ENCODE data around the gene DPH7.
A peak's percentile ranks its signal among the peaks of the same experiment; 100 is the strongest.

Gene DPH7

DNA sequence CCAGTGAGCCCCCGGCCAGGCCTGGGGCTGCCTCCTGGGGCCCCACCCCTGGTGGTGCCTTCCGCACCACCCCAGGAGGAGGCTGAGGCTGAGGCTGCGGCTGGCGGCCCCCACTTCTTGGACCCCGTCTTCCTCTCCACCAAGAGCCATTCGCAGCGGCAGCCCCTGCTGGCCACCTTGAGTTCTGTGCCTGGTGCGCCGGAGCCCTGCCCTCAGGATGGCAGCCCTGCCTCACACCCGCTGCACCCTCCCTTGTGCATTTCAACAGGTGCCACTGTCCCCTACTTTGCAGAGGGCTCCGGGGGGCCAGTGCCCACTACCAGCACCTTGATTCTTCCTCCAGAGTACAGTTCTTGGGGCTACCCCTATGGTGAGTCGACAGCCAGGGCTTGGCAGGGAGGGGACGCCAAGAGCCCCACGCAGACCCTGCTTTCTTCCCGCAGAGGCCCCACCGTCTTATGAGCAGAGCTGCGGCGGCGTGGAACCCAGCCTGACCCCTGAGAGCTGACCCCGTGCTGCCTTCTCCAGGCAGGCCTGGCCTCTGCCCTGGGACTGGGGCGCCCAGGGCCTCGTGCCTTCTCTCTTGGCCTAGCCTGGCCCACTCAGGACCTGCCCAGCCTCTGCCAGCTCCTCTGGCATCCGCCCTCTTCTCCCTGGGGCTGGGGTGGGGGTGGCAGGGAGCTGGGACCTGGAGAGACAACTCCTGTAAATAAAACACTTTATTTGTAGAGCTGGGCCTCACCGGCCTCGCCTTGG, 36.1 kb upstream of the DPH7 start:
- no peak overlapping the region for H3K4me3 ChIP-seq (ENCODE audit: low read depth in 1 of 2, low read length in 2 of 2)
- H3K27me3 ChIP-seq (ENCODE audit: control insufficient read depth in 1 of 2, insufficient read depth in 2 of 2, low read length in 2 of 2) = no peaks in the 10 kb centered on the region
- no peak overlapping the region for H3K27ac ChIP-seq (ENCODE audit: low read depth, low read length)
- H3K9ac ChIP-seq (ENCODE audit: low read length) = no peak overlapping the region
- no peaks in the 10 kb centered on the region for H3K9me3 ChIP-seq (ENCODE audit: low read length)
- peaks cover 19% of the 10 kb centered on the region for H3K36me3 ChIP-seq (ENCODE audit: insufficient read depth, low read length)
- peaks cover 19% of the 10 kb centered on the region for H3K4me1 ChIP-seq (ENCODE audit: insufficient read depth, low read length)

DNA sequence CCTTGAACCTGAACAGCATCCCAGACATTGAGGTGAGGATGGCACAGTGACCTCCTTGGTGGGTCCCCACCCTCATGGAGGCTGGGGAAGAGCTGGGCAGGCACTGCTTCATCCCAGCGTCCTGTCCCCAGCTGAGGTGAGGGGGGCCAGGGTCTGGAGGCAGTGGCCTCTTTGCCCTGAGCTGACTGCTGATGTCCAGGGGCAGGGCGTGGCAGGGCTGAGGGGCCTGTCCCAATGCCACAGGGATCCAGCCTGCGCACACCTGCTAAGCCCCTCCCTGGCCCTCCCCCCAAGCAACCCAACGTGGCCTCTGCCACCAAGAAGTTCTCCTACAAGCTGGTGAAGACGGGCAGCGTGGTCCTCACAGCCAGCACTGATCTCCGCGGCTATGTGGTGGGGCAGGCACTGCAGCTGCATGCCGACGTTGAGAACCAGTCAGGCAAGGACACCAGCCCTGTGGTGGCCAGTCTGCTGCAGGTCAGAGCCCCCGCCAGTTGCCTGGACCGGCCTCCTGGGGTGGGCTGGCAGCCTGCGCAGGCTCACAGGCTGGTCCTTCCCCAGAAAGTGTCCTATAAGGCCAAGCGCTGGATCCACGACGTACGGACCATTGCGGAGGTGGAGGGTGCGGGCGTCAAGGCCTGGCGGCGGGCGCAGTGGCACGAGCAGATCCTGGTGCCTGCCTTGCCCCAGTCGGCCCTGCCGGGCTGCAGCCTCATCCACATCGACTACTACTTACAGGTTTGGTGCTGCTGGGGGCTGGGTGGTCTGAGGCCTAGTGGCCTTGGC, 35.2 kb upstream of the DPH7 start:
- H3K36me3 ChIP-seq (ENCODE audit: insufficient read depth, low read length) = peaks cover 19% of the 10 kb centered on the region
- H3K27ac ChIP-seq (ENCODE audit: low read depth, low read length) = no peak overlapping the region
- no peaks in the 10 kb centered on the region for H3K27me3 ChIP-seq (ENCODE audit: control insufficient read depth in 1 of 2, insufficient read depth in 2 of 2, low read length in 2 of 2)
- H3K9ac ChIP-seq (ENCODE audit: low read length) = no peak overlapping the region
- H3K9me3 ChIP-seq (ENCODE audit: low read length) = no peaks in the 10 kb centered on the region
- H3K4me3 ChIP-seq (ENCODE audit: low read depth in 1 of 2, low read length in 2 of 2) = no peak overlapping the region
- H3K4me1 ChIP-seq (ENCODE audit: insufficient read depth, low read length) = peaks cover 16% of the 10 kb centered on the region

DNA sequence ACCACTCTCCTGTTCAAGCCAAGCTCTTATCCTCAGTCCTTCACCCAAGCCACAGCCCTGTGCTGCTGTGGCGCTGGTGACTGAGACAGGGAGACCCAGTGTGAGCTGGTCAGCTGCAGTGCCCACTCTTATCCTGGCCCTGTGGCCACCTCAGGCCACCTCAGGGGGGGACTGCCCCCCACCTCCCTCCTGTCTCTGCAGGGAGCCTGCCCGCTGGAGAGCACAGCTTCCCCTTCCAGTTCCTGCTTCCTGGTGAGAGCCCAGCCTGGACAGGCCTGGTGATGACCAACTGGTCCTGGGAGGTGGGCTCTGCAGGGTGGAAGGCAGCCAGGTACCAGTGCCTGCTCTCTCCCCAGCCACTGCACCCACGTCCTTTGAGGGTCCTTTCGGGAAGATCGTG, 34.5 kb upstream of the DPH7 start:
- no peak overlapping the region for H3K4me3 ChIP-seq (ENCODE audit: low read depth in 1 of 2, low read length in 2 of 2)
- no peak overlapping the region for H3K9ac ChIP-seq (ENCODE audit: low read length)
- H3K9me3 ChIP-seq (ENCODE audit: low read length) = no peaks in the 10 kb centered on the region
- H3K27ac ChIP-seq (ENCODE audit: low read depth, low read length) = no peak overlapping the region
- H3K36me3 ChIP-seq (ENCODE audit: insufficient read depth, low read length) = peaks cover 19% of the 10 kb centered on the region
- no peaks in the 10 kb centered on the region for H3K27me3 ChIP-seq (ENCODE audit: control insufficient read depth in 1 of 2, insufficient read depth in 2 of 2, low read length in 2 of 2)
- peaks cover 16% of the 10 kb centered on the region for H3K4me1 ChIP-seq (ENCODE audit: insufficient read depth, low read length)

DNA sequence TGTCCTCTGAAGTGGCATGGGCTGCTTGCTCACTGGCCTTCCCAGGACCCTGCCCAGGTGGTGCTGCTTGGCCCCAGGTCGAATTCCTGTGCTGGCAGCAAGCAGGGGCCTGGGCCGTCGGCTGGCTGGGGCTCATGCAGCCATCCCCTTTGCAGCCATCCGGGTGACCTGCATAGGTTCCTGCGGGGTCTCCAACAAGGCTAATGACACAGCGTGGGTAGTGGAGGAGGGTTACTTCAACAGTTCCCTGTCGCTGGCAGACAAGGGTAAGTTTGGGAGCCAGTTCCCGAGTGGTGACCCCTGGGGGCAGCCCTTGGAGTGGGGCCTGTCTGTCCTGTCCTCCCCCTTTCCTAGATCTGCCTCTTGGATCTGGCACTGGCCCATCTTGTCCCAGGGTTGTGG, 34.0 kb upstream of the DPH7 start:
- Histone ChIP-seq H3K4me1 (ENCODE audit: insufficient read depth, low read length) (peaks cover 14% of the 10 kb centered on the region), H3K9me3 (ENCODE audit: low read length) (no peaks in the 10 kb centered on the region), H3K4me3 (ENCODE audit: low read depth in 1 of 2, low read length in 2 of 2) (no peak overlapping the region), H3K27me3 (ENCODE audit: control insufficient read depth in 1 of 2, insufficient read depth in 2 of 2, low read length in 2 of 2) (no peaks in the 10 kb centered on the region), H3K27ac (ENCODE audit: low read depth, low read length) (no peak overlapping the region), H3K9ac (ENCODE audit: low read length) (no peak overlapping the region), H3K36me3 (ENCODE audit: insufficient read depth, low read length) (peaks cover 19% of the 10 kb centered on the region)

DNA sequence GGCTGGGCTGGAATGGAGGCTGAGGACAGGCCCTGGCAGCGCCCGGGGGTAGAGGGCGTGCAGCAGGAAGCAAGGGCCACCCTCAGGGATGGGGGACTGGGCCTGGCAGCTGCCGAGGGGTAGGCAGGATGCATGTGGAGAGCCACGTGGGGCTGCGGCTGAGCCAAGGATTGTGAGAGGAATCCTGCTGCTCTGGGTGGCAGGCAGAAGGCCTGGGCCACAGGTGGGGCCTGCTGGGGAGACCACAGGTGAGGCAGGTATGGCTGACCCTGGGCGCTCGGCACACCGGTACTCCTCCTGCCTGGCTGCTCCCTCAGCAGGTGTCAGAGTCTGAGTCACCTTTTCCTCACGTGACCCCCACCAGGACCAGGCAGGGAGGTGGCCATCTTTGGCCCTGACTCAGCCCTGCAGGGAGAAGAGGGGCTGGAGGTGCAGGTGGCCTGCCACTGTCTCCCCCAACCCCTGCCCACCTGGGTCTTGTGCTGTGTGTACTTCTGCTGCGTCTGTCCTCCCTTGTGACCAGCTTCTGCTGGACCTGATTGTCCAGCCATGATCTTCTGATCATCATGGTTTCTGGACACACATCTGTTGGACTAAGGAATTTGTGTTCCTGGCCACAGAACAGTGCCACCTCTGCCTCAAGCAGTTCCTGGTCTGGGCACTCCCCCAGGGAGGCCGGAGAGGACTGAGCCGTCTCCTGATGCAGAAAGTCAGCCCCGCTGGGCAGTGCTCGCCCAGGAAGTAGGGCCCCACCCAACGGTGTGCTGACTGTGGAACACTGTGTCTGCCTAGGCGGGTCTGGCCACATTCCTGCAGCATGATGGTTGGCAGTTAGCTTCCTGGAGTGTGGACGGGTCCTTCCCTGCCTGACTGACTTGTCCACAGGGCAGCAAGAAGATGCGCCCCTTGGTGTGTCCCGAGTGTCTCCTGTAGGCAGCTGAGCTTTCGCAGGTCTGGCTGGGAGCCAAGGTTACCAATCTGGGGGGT, 33.2 kb upstream of the DPH7 start:
- no peak overlapping the region for H3K27ac ChIP-seq (ENCODE audit: low read depth, low read length)
- no peak overlapping the region for H3K9ac ChIP-seq (ENCODE audit: low read length)
- H3K4me1 ChIP-seq (ENCODE audit: insufficient read depth, low read length) = peaks cover 15% of the 10 kb centered on the region
- H3K9me3 ChIP-seq (ENCODE audit: low read length) = no peaks in the 10 kb centered on the region
- no peak overlapping the region for H3K4me3 ChIP-seq (ENCODE audit: low read depth in 1 of 2, low read length in 2 of 2)
- peaks cover 18% of the 10 kb centered on the region for H3K36me3 ChIP-seq (ENCODE audit: insufficient read depth, low read length)
- H3K27me3 ChIP-seq (ENCODE audit: control insufficient read depth in 1 of 2, insufficient read depth in 2 of 2, low read length in 2 of 2) = no peaks in the 10 kb centered on the region

DNA sequence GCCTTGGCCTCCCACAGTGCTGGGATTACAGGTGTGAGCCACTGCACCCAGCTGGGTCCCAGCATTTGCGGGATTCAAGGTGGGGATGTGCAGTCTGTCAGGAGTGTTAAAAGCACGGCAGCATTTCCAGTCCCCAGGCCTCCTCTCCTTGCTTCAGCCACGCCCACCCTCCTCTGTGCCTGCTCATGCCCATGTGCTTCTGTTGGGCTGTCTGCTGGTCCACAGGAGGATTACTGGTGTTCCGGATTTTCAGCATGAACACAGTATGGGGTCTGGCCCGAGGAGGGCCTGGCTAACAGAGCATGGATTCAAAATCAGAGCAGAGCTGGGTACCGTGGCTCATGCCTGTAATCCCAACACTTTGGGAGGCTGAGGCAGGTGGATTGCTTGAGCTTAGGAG, 32.2 kb upstream of the DPH7 start:
- no peaks in the 10 kb centered on the region for H3K9me3 ChIP-seq (ENCODE audit: low read length)
- peaks cover 17% of the 10 kb centered on the region for H3K4me1 ChIP-seq (ENCODE audit: insufficient read depth, low read length)
- H3K4me3 ChIP-seq (ENCODE audit: low read depth in 1 of 2, low read length in 2 of 2) = no peak overlapping the region
- H3K9ac ChIP-seq (ENCODE audit: low read length) = no peak overlapping the region
- H3K27ac ChIP-seq (ENCODE audit: low read depth, low read length) = no peak overlapping the region
- H3K36me3 ChIP-seq (ENCODE audit: insufficient read depth, low read length) = peaks cover 11% of the 10 kb centered on the region
- no peaks in the 10 kb centered on the region for H3K27me3 ChIP-seq (ENCODE audit: control insufficient read depth in 1 of 2, insufficient read depth in 2 of 2, low read length in 2 of 2)

DNA sequence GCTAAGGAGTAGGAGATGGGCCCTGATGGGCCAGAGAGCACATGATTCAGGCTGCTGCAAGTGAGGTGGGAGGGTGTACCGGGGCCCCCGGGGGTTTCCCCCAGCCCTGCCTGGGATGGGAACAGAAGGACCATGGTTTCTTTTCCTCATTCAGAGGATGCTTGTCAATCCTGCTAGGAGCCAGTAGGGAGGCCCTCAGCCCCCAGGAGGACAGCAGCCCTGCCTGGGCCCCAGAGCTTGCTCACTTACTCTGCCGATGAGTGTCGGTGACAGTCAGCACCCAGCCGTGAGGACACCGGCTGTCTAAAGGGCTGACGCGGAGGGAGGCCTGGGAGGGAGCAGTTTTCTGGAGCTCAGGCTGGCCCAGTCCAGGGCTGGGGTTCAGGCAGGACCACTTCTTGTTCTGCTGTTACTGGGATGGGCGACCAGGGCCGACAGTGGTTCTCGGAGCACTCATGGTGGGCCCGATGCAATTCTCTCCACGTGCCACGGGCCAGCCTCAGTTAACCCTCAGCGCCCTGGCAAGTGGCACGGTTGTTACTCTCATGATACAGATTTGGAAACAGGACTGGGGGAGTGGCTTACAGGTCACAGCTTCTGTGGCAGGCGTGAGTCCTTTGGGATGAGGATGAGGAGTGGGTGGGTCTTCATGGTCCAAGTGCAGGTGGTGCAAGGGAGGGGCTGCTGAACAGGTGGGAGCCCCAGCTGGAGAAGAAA, 28.6 kb upstream of the DPH7 start:
- peaks cover 17% of the 10 kb centered on the region for H3K4me1 ChIP-seq (ENCODE audit: insufficient read depth, low read length)
- H3K36me3 ChIP-seq (ENCODE audit: insufficient read depth, low read length) = no peaks in the 10 kb centered on the region

DNA sequence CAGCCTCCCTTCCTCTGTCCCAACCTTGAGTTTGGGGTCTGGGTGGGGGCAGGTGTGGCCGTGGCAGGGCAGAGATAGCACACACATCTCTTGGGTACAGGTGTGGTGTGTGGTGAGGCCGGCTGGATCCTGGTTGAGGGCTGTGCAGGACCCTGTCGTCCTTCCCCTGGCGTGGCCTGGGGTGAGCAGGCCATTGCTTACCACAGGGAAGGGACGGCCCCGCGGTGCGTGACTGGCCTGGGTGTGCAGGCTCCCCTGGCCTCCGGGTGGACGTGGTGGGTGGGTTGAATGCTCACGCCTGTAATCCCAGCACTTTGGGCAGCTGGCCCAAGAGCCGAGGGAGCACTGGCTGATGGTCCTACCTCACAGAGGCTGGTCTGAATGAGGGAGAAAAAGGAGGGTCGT, 28.0 kb upstream of the DPH7 start:
- Histone ChIP-seq H3K4me1 (ENCODE audit: insufficient read depth, low read length) (peaks cover 12% of the 10 kb centered on the region), H3K9me3 (ENCODE audit: low read length) (no peaks in the 10 kb centered on the region), H3K4me3 (ENCODE audit: low read depth in 1 of 2, low read length in 2 of 2) (peak overlapping the region; percentile 52 to 77), H3K36me3 (ENCODE audit: insufficient read depth, low read length) (no peaks in the 10 kb centered on the region), H3K27ac (ENCODE audit: low read depth, low read length) (no peak overlapping the region), H3K27me3 (ENCODE audit: control insufficient read depth in 1 of 2, insufficient read depth in 2 of 2, low read length in 2 of 2) (no peaks in the 10 kb centered on the region), H3K9ac (ENCODE audit: low read length) (no peak overlapping the region)

More for the DNA sequence above, 28.6 kb upstream of the DPH7 start:
- Histone ChIP-seq H3K4me3 (ENCODE audit: low read depth in 1 of 2, low read length in 2 of 2) (peak overlapping the region in 1 of 2 donors; percentile 52), H3K9me3 (ENCODE audit: low read length) (no peaks in the 10 kb centered on the region), H3K27ac (ENCODE audit: low read depth, low read length) (no peak overlapping the region), H3K27me3 (ENCODE audit: control insufficient read depth in 1 of 2, insufficient read depth in 2 of 2, low read length in 2 of 2) (no peaks in the 10 kb centered on the region), H3K9ac (ENCODE audit: low read length) (no peak overlapping the region)

DNA sequence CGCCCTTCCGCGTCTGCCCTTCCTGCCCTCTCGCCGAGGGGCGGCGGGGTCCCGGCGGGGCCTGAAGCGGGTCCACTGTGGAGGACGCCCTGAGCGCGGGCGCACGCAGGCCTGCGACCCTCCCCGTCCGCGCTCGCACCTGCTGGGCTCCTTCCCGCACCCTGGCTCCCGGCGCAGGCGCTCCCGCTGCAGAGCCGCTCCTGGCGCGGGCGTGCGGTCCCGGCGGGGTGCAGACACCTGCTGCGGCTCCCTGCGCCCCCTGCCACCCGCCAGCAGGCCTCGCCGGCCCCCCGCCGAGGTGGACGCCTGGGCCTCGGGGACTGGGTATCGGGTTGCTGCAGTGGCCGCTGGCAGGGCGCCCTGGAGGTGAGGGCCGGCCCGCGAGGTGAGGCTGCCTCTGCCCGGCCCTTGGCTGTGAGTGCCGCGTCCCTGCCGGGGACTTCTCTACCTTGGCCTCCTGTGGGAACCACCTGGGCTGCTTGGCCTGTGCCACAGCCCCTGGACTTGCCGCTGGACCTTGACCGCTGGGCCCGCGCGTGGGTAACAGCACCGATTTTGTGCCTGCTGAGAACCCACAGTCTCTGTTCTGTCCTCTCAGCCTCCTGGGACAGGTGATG, 27.4 kb upstream of the DPH7 start:
- Histone ChIP-seq H3K4me3 (ENCODE audit: low read depth in 1 of 2, low read length in 2 of 2) (peak overlapping the region; percentile 52 to 77), H3K27ac (ENCODE audit: low read depth, low read length) (peak overlapping the region; percentile 58), H3K4me1 (ENCODE audit: insufficient read depth, low read length) (peaks cover 10% of the 10 kb centered on the region), H3K27me3 (ENCODE audit: control insufficient read depth in 1 of 2, insufficient read depth in 2 of 2, low read length in 2 of 2) (no peaks in the 10 kb centered on the region), H3K9me3 (ENCODE audit: low read length) (no peaks in the 10 kb centered on the region), H3K36me3 (ENCODE audit: insufficient read depth, low read length) (no peaks in the 10 kb centered on the region), H3K9ac (ENCODE audit: low read length) (no peak overlapping the region)

DNA sequence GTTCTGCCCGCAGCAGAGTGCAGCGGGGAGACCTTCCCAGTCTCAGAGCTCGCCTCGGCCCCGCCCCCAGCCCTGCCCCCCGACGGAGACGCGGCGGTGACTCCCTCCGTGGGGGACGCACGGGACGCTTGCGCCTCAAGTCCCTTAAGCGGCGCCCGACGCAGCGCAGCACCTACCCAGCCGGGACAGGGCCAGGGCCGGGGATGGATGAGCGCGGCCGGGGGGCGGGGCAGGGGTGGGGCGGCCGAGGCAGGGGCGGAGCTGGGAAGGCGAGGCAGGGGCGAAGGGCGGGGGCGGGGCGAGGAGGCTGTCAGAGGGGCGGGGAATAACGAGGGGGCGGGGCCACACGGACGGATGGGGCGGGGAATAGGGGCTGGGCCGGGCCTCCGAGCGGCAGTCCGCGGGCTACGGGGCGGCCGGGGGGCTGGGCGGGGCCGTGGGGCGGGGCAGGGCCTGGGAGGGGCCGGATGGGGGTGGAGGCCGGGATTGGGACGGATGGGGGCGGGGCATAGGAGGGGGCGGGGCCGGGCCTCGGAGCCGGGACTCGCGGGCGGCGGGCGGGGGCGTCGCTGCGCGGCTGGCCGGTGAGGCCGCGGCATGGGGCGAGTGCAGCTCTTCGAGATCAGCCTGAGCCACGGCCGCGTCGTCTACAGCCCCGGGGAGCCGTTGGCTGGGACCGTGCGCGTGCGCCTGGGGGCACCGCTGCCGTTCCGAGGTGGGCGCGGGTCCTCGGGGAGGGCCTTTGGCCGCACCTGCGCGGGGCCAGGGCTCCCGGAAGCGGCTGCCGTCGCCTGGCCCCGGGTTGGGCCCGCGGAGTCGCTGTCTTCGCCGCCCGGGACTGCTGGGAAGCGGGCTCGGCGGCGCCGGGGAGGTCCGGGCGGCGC, 26.6 kb upstream of the DPH7 start, which contains the start of gene ARRDC1:
Gene ARRDC1, plus strand, starts transcription at position 566 of the 884 bp plus-strand sequence. Its CDS starts 32 bp downstream, at position 598.
- H3K27me3 ChIP-seq (ENCODE audit: control insufficient read depth in 1 of 2, insufficient read depth in 2 of 2, low read length in 2 of 2) = no peaks in the 10 kb centered on the region
- H3K4me1 ChIP-seq (ENCODE audit: insufficient read depth, low read length) = peaks cover 8% of the 10 kb centered on the region
- no peaks in the 10 kb centered on the region for H3K36me3 ChIP-seq (ENCODE audit: insufficient read depth, low read length)
- H3K4me3 ChIP-seq (ENCODE audit: low read depth in 1 of 2, low read length in 2 of 2) = peak within 1 kb of the TSS; percentile 52 to 77
- no peaks in the 10 kb centered on the region for H3K9me3 ChIP-seq (ENCODE audit: low read length)
- H3K9ac ChIP-seq (ENCODE audit: low read length) = no peak within 1 kb of the TSS
- peak within 1 kb of the TSS; percentile 58 for H3K27ac ChIP-seq (ENCODE audit: low read depth, low read length)
